GM21528 (cell line): ENCODE results near the gene PLD6.
"Not testable (repeated sequence)": the region's sequence is repeated elsewhere in the genome, so short reads cannot be mapped to it uniquely, and the experiment has no call there.

ENCODE experiments used
- ATAC-seq: cut with Tn5 transposase; IDR thresholded peaks from one replicate; pipeline ENCODE4 v1.9.1; 2021; ENCODE audit warnings: mild to moderate bottlenecking, moderate library complexity; ENCODE audit not compliant: unreplicated experiment, low FRiP score

PLD6 gene

GRCh38 chr17:17201907-17202306 is 4.2 kb downstream of the PLD6 start:
- ATAC-seq: no peak

- no peak for ATAC-seq
These were observed 4.9 kb downstream of the PLD6 start for GRCh38 chr17:17201271-17201670.

- ATAC-seq: no peak
These were observed 5.3 kb downstream of the PLD6 start for GRCh38 chr17:17200831-17201230.

GRCh38 chr17:17200311-17200710 is 5.8 kb downstream of the PLD6 start:
- ATAC-seq: no peak

- no peak for ATAC-seq
These were observed 7.9 kb downstream of the PLD6 start for GRCh38 chr17:17198281-17198680.

GRCh38 chr17:17196776-17197175 is 9.4 kb downstream of the PLD6 start:
- ATAC-seq: no peak

GRCh38 chr17:17195466-17195865 is 10.7 kb downstream of the PLD6 start:
- not testable (repeated sequence) for ATAC-seq

GRCh38 chr17:17191961-17192381 is 14.2 kb downstream of the PLD6 start:
- no peak for ATAC-seq

GRCh38 chr17:17191346-17191792 is 14.8 kb downstream of the PLD6 start:
- ATAC-seq: no peak

GRCh38 chr17:17190188-17190587 is 15.9 kb downstream of the PLD6 start:
- no peak for ATAC-seq

GRCh38 chr17:17189559-17189958 is 16.6 kb downstream of the PLD6 start:
- ATAC-seq: no peak

GRCh38 chr17:17188586-17188985 is 17.5 kb downstream of the PLD6 start:
- ATAC-seq: no peak

GRCh38 chr17:17186551-17187505 is 19.3 kb downstream of the PLD6 start:
- no peak for ATAC-seq

GRCh38 chr17:17186051-17186450 is 20.1 kb downstream of the PLD6 start:
- no peak for ATAC-seq

GRCh38 chr17:17184985-17185757 is 21.0 kb downstream of the PLD6 start:
- not testable (repeated sequence) for ATAC-seq

GRCh38 chr17:17183744-17184143 is 22.4 kb downstream of the PLD6 start:
- no peak for ATAC-seq

GRCh38 chr17:17182598-17183136 is 23.5 kb downstream of the PLD6 start:
- no peak for ATAC-seq

- no peak for ATAC-seq
These were observed 24.2 kb downstream of the PLD6 start for GRCh38 chr17:17181666-17182597.

- no peak for ATAC-seq
These were observed 25.2 kb downstream of the PLD6 start for GRCh38 chr17:17180741-17181525.
